GM12891 (cell line): Measurements from ENCODE around the gene RTN4RL1.
A peak's percentile ranks its signal among the peaks of the same experiment; 100 is the strongest.

Experiments
- DNase-seq: peaks from one replicate; pipeline ENCODE4 v3.0.0; 2011; ENCODE audit warnings: low spot score; ENCODE audit not compliant: insufficient read length
- FAIRE-seq: peaks from 2 replicates; lab custom pipeline; 2011; peaks lifted over from hg19 to GRCh38; lab: Jason Lieb, UNC
- PAX5 ChIP-seq: IDR thresholded peaks from 2 replicates; pipeline ENCODE4 v1.6.1; 2011; ENCODE audit warnings: low read length, moderate library complexity, mild to moderate bottlenecking; ENCODE audit not compliant: insufficient read depth, severe bottlenecking
- POLR2A ChIP-seq: IDR thresholded peaks from 2 replicates; pipeline ENCODE4 v1.6.1; 2011; ENCODE audit warnings: low read depth, low read length, control low read depth
- POLR2AphosphoS5 ChIP-seq: IDR thresholded peaks from 2 replicates; pipeline ENCODE4 v1.6.1; 2011; ENCODE audit warnings: low read depth, low read length, control low read depth
- POU2F2 ChIP-seq: IDR thresholded peaks from 2 replicates; pipeline ENCODE4 v1.6.1; 2011; ENCODE audit warnings: low read depth, mild to moderate bottlenecking, control low read depth, low read length, moderate library complexity
- SPI1 ChIP-seq: IDR thresholded peaks from 2 replicates; pipeline ENCODE4 v1.6.1; 2011; ENCODE audit warnings: low read depth, low read length, control low read depth
- TAF1 ChIP-seq: IDR thresholded peaks from 2 replicates; pipeline ENCODE4 v1.6.1; 2011; ENCODE audit warnings: low read depth, low read length, control low read depth

The RTN4RL1 gene

DNA sequence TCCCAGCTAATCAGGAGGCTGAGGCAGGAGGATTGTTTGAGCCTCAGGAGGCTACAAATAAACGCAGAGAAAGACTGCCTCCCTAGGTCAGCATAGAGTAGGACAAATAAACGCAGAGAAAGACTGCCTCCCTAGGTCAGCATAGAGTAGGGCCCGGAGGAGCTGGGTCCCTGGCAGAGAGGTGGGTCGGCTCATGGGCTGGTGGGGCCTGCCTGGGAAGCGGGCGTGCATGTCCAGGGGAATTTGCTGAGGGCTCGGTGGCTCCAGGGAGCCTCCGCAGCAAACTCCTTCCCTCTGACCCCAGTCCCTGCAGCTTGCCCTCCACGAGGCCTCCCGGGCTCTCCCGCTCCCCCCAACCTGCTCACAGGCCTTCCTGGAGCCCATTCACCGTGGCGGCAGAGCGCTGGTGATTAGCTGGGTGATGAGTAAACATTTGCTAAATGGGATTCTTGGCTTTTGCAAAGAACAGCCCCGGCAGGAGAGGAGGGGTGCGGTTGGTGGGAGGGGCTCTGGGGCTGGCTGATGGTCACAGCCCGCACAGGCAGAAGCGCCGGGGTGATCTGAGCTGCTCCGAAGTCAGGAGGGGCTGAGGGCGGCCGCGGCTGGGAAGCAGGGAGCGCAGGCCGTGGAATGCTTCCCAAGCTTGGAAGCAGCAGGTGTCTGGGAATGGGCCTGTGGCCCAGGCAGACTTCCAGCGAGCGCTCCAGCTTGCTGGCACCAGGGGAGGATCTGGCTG is 93.1 kb downstream of the RTN4RL1 start:
- DNase-seq (no peak), FAIRE-seq (no peak)
- TF ChIP-seq PAX5 (no peak), TAF1 (no peak), SPI1 (no peak), POLR2A (no peak), POU2F2 (no peak), POLR2AphosphoS5 (no peak)

- FAIRE-seq: no peak
Measured at GRCh38 chr17:1930337-1930645, 94.8 kb downstream of the RTN4RL1 start.

DNA sequence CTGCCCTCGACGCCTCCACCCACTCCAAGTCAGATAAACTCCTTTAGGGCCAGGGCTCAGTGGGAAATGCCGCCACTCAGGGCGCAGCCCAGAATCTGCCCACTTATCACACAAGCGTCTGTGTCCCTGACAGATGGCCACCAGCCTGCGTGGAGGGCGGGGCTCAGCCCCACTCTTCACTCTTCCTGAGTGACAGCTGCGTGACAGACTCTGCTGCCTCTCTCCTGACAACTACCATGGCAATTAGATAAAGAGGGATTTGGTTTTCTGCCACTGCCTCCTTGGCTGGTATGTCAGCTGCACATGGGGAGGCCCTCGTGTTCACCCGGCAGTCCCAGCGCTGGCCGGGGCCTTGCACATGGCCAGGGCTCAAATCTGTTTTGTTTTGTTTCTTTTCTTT is 96.2 kb downstream of the RTN4RL1 start:
- FAIRE-seq (no peak), DNase-seq (no peak)
- no peak for TF ChIP-seq POLR2A

More at GRCh38 chr17:1930337-1930645, 94.8 kb downstream of the RTN4RL1 start:
- TF ChIP-seq POLR2A (no peak), PAX5 (no peak), POU2F2 (no peak), POLR2AphosphoS5 (no peak), SPI1 (no peak), TAF1 (no peak)
- no peak for DNase-seq

DNA sequence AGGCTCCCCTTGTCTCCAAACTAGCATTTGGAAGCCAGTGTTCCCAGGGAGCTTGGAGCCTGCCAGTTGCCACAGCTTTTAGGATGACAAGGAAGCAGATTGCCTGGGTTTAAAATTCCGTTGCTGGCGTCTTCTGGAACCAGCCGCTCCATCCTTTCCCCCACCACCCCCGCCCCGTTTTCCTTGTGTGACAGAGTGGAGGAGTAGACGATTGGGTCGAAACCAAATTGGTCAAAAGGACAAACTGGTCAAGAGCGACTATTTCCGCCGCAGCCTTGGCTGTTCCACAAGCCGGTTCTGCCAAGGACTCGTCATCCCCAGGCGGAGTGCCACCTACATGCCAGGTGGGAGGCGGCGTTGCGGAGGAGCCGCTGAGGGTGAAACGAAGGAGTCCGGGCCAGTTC is 104.2 kb downstream of the RTN4RL1 start:
- no peak for FAIRE-seq
- TF ChIP-seq SPI1: no peak
- no peak for DNase-seq

- TF ChIP-seq TAF1: no peak
- no peak for TF ChIP-seq SPI1
- no peak for TF ChIP-seq POLR2A
- no peak for TF ChIP-seq POLR2AphosphoS5
- no peak for TF ChIP-seq POU2F2
- no peak for TF ChIP-seq PAX5
- FAIRE-seq (no peak), DNase-seq (no peak)
Measured at GRCh38 chr17:1919201-1919600, 105.9 kb downstream of the RTN4RL1 start.

- TF ChIP-seq POLR2A: no peak
- no peak for TF ChIP-seq POLR2AphosphoS5
- no peak for TF ChIP-seq SPI1
- no peak for TF ChIP-seq PAX5
- no peak for TF ChIP-seq TAF1
- TF ChIP-seq POU2F2: no peak
- FAIRE-seq (no peak), DNase-seq (no peak)
Measured at GRCh38 chr17:1918346-1919162, 106.6 kb downstream of the RTN4RL1 start.

DNA sequence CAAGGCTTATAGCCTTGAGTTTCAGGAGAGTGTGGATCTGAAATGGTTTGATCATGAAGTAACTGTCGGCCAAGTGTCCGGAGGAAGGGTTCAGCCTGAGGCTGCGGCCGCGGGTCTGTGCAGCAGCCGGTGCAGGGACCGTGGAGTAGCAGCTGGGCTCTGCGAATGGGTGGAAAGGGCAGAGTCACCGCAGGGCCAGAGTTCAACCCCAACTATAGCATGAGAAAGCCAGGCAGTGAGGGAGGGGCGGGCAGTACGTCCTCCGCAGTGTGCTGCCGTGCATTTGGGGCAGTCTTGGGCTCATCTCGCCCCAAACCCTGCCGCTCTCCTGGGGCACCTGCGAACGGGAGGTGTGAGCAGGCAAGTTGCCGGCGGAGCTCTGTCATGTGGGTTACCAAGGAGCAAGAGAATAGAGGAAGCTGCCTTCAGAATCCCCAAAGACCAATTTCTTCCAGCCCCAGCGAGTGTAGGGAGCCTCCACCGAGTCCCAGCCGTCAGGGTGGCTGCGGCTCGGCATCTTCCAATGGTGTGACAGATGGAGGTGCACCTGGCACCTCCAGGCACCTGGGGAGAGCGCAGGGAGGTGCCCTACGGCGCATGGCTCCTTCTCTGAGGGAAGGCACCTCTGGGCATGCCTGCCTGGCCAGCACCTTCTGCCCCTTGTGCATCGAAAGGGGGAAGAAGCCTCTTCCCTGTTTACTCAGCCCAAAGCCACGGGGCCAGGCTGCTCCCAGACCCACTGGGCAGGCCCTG is 108.0 kb downstream of the RTN4RL1 start:
- FAIRE-seq (no peak), DNase-seq (no peak)
- TF ChIP-seq SPI1: no peak
- TF ChIP-seq POLR2A: no peak
- no peak for TF ChIP-seq TAF1
- no peak for TF ChIP-seq PAX5
- TF ChIP-seq POLR2AphosphoS5: no peak
- no peak for TF ChIP-seq POU2F2

- no peak for FAIRE-seq
- TF ChIP-seq PAX5 (no peak), POU2F2 (no peak), POLR2AphosphoS5 (no peak), POLR2A (no peak), TAF1 (no peak), SPI1 (no peak)
Measured at GRCh38 chr17:1916316-1916715, 108.8 kb downstream of the RTN4RL1 start.

DNA sequence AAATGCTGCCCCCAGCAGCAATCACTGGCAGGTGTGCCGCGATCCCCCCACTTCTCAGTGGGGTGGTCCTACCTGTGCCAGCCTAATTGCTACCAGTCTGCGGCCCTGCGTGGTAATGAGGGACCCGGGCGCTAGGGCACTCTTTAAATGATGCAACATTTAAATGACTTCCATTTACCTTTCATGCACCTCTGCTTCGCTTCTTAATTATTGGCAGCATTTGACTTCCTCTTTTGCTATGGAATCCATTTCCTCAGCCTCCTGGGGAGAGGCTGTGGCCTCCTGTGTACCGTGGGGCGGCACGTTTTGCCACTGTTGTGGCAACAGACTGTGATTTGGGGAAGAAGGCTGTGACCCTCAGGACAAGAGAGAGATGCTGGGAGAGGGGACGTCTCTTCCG is 109.2 kb downstream of the RTN4RL1 start:
- peak; percentile 76 for TF ChIP-seq SPI1
- TF ChIP-seq POLR2A: no peak
- DNase-seq (no peak), FAIRE-seq (no peak)

More at GRCh38 chr17:1916316-1916715, 108.8 kb downstream of the RTN4RL1 start:
- DNase-seq: no peak
